H9 (cell line): ENCODE results near the gene CDK16. TPM values are rescaled to one million over a fixed set of nuclear protein-coding genes. Genes with fewer than 3 reads are reported as not detected.

Source experiments
- DNase-seq: peaks from one replicate; pipeline ENCODE4 v3.0.0-alpha.2; 2017
- H2AFZ ChIP-seq: one replicate; pipeline ENCODE4 v1.6.1; 2013; ENCODE audit warnings: mild to moderate bottlenecking, low read length, control low read depth, moderate library complexity
- H2AK5ac ChIP-seq: 2 replicates; pipeline ENCODE4 v1.6.1; 2013; ENCODE audit warnings: low read length, control low read depth, mixed read lengths; ENCODE audit not compliant: insufficient read length
- H2BK120ac ChIP-seq: one replicate; pipeline ENCODE4 v1.6.1; 2013; ENCODE audit warnings: low read depth, mild to moderate bottlenecking, low read length, control low read depth, inconsistent platforms; ENCODE audit not compliant: poor library complexity, severe bottlenecking
- H2BK12ac ChIP-seq: 2 replicates; pipeline ENCODE4 v1.6.1; 2013; ENCODE audit warnings: low read length, control low read depth, mixed read lengths, low read depth; ENCODE audit not compliant: insufficient read length
- H2BK15ac ChIP-seq: 2 replicates; pipeline ENCODE4 v1.6.1; 2013; ENCODE audit warnings: low read depth, low read length, control low read depth
- H2BK20ac ChIP-seq: one replicate; pipeline ENCODE4 v1.6.1; 2013; ENCODE audit warnings: low read depth, mild to moderate bottlenecking, low read length, control low read depth, inconsistent platforms; ENCODE audit not compliant: poor library complexity, severe bottlenecking
- H2BK5ac ChIP-seq: 2 replicates; pipeline ENCODE4 v1.6.1; 2013; ENCODE audit warnings: low read length, control low read depth, mixed read lengths; ENCODE audit not compliant: insufficient read length
- H3K14ac ChIP-seq: 2 replicates; pipeline ENCODE4 v1.6.1; 2013; ENCODE audit warnings: low read length, control low read depth; ENCODE audit not compliant: insufficient read depth
- H3K18ac ChIP-seq: 2 replicates; pipeline ENCODE4 v1.6.1; 2013; ENCODE audit warnings: low read depth, mild to moderate bottlenecking, mixed read lengths, low read length, control low read depth; ENCODE audit not compliant: insufficient read length
- H3K23ac ChIP-seq: 2 replicates; pipeline ENCODE4 v1.6.1; 2013; ENCODE audit warnings: low read length, control low read depth, mixed read lengths, low read depth; ENCODE audit not compliant: insufficient read length
- H3K23me2 ChIP-seq: 2 replicates; pipeline ENCODE4 v1.6.1; 2013; ENCODE audit warnings: low read depth, mild to moderate bottlenecking, mixed read lengths, low read length, control low read depth; ENCODE audit not compliant: insufficient read length, poor library complexity, severe bottlenecking
- H3K27ac ChIP-seq: 2 replicates; pipeline ENCODE4 v1.5.1; 2013; ENCODE audit warnings: low read length, control low read depth, mixed read lengths, low read depth; ENCODE audit not compliant: insufficient read length
- H3K27me3 ChIP-seq: 2 replicates; pipeline ENCODE4 v1.6.1; 2013; ENCODE audit warnings: low read length, control low read depth, inconsistent platforms; ENCODE audit not compliant: insufficient read depth
- H3K4ac ChIP-seq: 2 replicates; pipeline ENCODE4 v1.6.1; 2013; ENCODE audit warnings: low read depth, mild to moderate bottlenecking, control low read depth, inconsistent platforms, low read length, moderate library complexity
- H3K4me1 ChIP-seq: 2 replicates; pipeline ENCODE4 v1.6.1; 2013; ENCODE audit warnings: low read length, control low read depth, inconsistent platforms; ENCODE audit not compliant: insufficient read depth
- H3K4me2 ChIP-seq: 2 replicates; pipeline ENCODE4 v1.6.1; 2013; ENCODE audit warnings: low read length, control low read depth, mixed read lengths; ENCODE audit not compliant: insufficient read length, insufficient read depth
- H3K56ac ChIP-seq: 2 replicates; pipeline ENCODE4 v1.6.1; 2013; ENCODE audit warnings: low read depth, mild to moderate bottlenecking, mixed read lengths, low read length, control low read depth; ENCODE audit not compliant: insufficient read length
- H3K79me1 ChIP-seq: 2 replicates; pipeline ENCODE4 v1.6.1; 2013; ENCODE audit warnings: low read depth, mild to moderate bottlenecking, moderate library complexity, low read length, control low read depth, inconsistent platforms; ENCODE audit not compliant: insufficient read depth, poor library complexity, severe bottlenecking
- H3K79me2 ChIP-seq: 2 replicates; pipeline ENCODE4 v1.6.1; 2013; ENCODE audit warnings: low read length, control low read depth, inconsistent platforms; ENCODE audit not compliant: insufficient read depth
- H3K9ac ChIP-seq: 2 replicates; pipeline ENCODE4 v1.6.1; 2013; ENCODE audit warnings: low read length, control low read depth, mixed read lengths; ENCODE audit not compliant: insufficient read length; ENCODE audit errors: extremely low read depth
- H3K9me3 ChIP-seq: one replicate; pipeline ENCODE4 v1.6.1; 2013; ENCODE audit warnings: low read depth, low read length, inconsistent platforms; ENCODE audit not compliant: control insufficient read depth
- H3T11ph ChIP-seq: one replicate; pipeline ENCODE4 v1.6.1; 2013; ENCODE audit warnings: mild to moderate bottlenecking, low read length, control low read depth, inconsistent platforms
- H4K20me1 ChIP-seq: one replicate; pipeline ENCODE4 v1.6.1; 2013; ENCODE audit not compliant: control insufficient read depth, insufficient read length, insufficient read depth
- H4K5ac ChIP-seq: 2 replicates; pipeline ENCODE4 v1.6.1; 2013; ENCODE audit warnings: low read depth, mild to moderate bottlenecking, mixed read lengths, low read length, control low read depth; ENCODE audit not compliant: insufficient read length
- H4K8ac ChIP-seq: replicated peaks from 2 replicates; pipeline ENCODE4 v1.6.1; 2013; ENCODE audit warnings: low read length, control low read depth, mixed read lengths, low read depth; ENCODE audit not compliant: insufficient read length
- H4K91ac ChIP-seq: 2 replicates; pipeline ENCODE4 v1.6.1; 2013; ENCODE audit warnings: low read depth, mild to moderate bottlenecking, moderate library complexity, mixed read lengths, low read length, control low read depth; ENCODE audit not compliant: insufficient read length
- H3K27ac Mint-ChIP-seq, 3 experiments: 2 replicates in 2 of 3; 3 replicates in 1 of 3; pipeline ENCODE4 v1.8.0; 2020 to 2021; ENCODE audit warnings: mixed read lengths in 3 of 3, mild to moderate bottlenecking in 1 of 3, moderate library complexity in 1 of 3
- H3K27me3 Mint-ChIP-seq: 2 replicates; pipeline ENCODE4 v1.8.0; 2021; ENCODE audit warnings: low read depth, mild to moderate bottlenecking, moderate library complexity, mixed read lengths
- H3K36me3 Mint-ChIP-seq, 3 experiments: 2 replicates in 2 of 3; 3 replicates in 1 of 3; pipeline ENCODE4 v1.8.0; 2020 to 2021; ENCODE audit warnings: low read depth in 3 of 3, mixed read lengths in 3 of 3; ENCODE audit not compliant: insufficient read depth in 1 of 3
- H3K4me1 Mint-ChIP-seq, 2 experiments: 2 replicates each; pipeline ENCODE4 v1.8.0; 2020; ENCODE audit warnings: mixed read lengths in 2 of 2
- H3K4me3 Mint-ChIP-seq, 2 experiments: 2 replicates in 1 of 2; 3 replicates in 1 of 2; pipeline ENCODE4 v1.8.0; 2020 to 2021; ENCODE audit warnings: mild to moderate bottlenecking in 2 of 2, mixed read lengths in 2 of 2, moderate library complexity in 1 of 2
- H3K9me3 Mint-ChIP-seq, 2 experiments: 2 replicates in 1 of 2; 3 replicates in 1 of 2; pipeline ENCODE4 v1.8.0; 2020; ENCODE audit warnings: mild to moderate bottlenecking in 2 of 2, mixed read lengths in 2 of 2, moderate library complexity in 1 of 2
- WGBS: extraction: QIAGEN DNeasy Blood & Tissue Kit; methylation state at CpG from one replicate; pipeline ENCODE4 v1.1.7; 2013; ENCODE audit warnings: missing lambda C conversion rate, low lambda C conversion rate, mixed read lengths; ENCODE audit not compliant: insufficient read length; ENCODE audit errors: extremely low coverage; 5-methylcytosine and 5-hydroxymethylcytosine counted together
- total RNA-seq: library from RNA; stranded (reverse); gene quantifications from 2 replicates; pipeline ENCODE4 v1.2.1, GENCODE V29; 2021
- TF ChIP-seq, protein P1 (sequence below): fragments of 200-600 bp; sonication (generic); conservative IDR thresholded peaks from 3 replicates; pipeline ENCODE4 v1.8.0; 2021; ENCODE audit warnings: antibody characterized with exemption, mild to moderate bottlenecking

The CDK16 gene
- total RNA-seq, 1 experiment from 2014 or later, result 226 TPM

DNA sequence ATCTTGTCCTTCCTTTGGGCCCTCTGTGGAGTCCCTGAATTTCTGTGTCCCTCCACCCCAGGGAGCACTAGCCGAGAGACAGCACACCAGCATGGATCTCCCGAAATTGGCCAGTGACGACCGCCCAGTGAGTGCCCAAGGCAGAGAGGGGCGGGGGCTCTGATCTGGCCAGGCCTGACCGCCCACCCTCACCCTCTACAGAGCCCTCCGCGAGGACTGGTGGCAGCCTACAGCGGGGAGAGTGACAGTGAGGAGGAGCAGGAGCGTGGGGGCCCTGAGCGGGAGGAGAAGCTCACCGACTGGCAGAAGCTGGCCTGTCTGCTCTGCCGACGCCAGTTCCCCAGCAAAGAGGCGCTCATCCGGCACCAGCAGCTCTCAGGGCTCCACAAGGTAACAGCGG lies 33.2 kb upstream of the CDK16 start:
- H2AFZ ChIP-seq, result no peak overlapping the region
- H4K20me1 ChIP-seq, result no peaks in the 10 kb centered on the region
- H4K5ac ChIP-seq, result no peak overlapping the region
- H4K8ac ChIP-seq, result no peak overlapping the region
- no peak overlapping the region for H3K27ac Mint-ChIP-seq
- no peak overlapping the region for H2BK120ac ChIP-seq
- H3K18ac ChIP-seq, result no peak overlapping the region
- DNase-seq, result no peak
- H3K4me1 ChIP-seq, result no peaks in the 10 kb centered on the region
- no peaks in the 10 kb centered on the region for H3K23me2 ChIP-seq
- no peaks in the 10 kb centered on the region for H3K27me3 ChIP-seq
- H3K4me1 Mint-ChIP-seq, result peaks cover 0 to 5% of the 10 kb centered on the region in 2 experiments; a peak in 1 of 4 replicates
- H3K9me3 Mint-ChIP-seq, result peaks cover 52 to 77% of the 10 kb centered on the region in 2 experiments
- peaks cover 1% of the 10 kb centered on the region; the same call in 1 of the 2 replicates for H3K27me3 Mint-ChIP-seq
- H3K4me3 Mint-ChIP-seq, result no peak overlapping the region
- no peak overlapping the region for H3K56ac ChIP-seq
- H4K91ac ChIP-seq, result no peak overlapping the region
- H3K23ac ChIP-seq, result no peak overlapping the region
- TF ChIP-seq, protein P1, sequence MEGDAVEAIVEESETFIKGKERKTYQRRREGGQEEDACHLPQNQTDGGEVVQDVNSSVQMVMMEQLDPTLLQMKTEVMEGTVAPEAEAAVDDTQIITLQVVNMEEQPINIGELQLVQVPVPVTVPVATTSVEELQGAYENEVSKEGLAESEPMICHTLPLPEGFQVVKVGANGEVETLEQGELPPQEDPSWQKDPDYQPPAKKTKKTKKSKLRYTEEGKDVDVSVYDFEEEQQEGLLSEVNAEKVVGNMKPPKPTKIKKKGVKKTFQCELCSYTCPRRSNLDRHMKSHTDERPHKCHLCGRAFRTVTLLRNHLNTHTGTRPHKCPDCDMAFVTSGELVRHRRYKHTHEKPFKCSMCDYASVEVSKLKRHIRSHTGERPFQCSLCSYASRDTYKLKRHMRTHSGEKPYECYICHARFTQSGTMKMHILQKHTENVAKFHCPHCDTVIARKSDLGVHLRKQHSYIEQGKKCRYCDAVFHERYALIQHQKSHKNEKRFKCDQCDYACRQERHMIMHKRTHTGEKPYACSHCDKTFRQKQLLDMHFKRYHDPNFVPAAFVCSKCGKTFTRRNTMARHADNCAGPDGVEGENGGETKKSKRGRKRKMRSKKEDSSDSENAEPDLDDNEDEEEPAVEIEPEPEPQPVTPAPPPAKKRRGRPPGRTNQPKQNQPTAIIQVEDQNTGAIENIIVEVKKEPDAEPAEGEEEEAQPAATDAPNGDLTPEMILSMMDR, result no peak
- H3K79me1 ChIP-seq, result no peaks in the 10 kb centered on the region
- no peak overlapping the region for H2BK5ac ChIP-seq
- H3K36me3 Mint-ChIP-seq, result peaks cover 30 to 58% (median 52%) of the 10 kb centered on the region in 3 experiments
- no peak overlapping the region for H3K4me2 ChIP-seq
- H3K79me2 ChIP-seq, result no peaks in the 10 kb centered on the region
- no peak overlapping the region for H3K27ac ChIP-seq
- H3K4ac ChIP-seq, result no peak overlapping the region
- no peak overlapping the region for H3K9ac ChIP-seq
- no peak overlapping the region for H2BK20ac ChIP-seq
- no peak overlapping the region for H2BK12ac ChIP-seq
- no CpG with 5 or more reads among the region's 17 CpGs for WGBS
- H3K14ac ChIP-seq, result no peak overlapping the region
- no peaks in the 10 kb centered on the region for H3K9me3 ChIP-seq
- no peak overlapping the region for H2AK5ac ChIP-seq
- H3T11ph ChIP-seq, result no peak overlapping the region
- H2BK15ac ChIP-seq, result no peak overlapping the region
